HG02798 (cell line): ENCODE measurements around the gene ZNF683.
"Not testable (repeated sequence)": the region's sequence is repeated elsewhere in the genome, so short reads cannot be mapped to it uniquely, and the experiment has no call there.

Source experiments
- ATAC-seq: cut with Tn5 transposase; IDR thresholded peaks from one replicate; pipeline ENCODE4 v1.9.1; 2021; ENCODE audit warnings: mild to moderate bottlenecking; ENCODE audit not compliant: unreplicated experiment, poor library complexity

The ZNF683 gene

DNA sequence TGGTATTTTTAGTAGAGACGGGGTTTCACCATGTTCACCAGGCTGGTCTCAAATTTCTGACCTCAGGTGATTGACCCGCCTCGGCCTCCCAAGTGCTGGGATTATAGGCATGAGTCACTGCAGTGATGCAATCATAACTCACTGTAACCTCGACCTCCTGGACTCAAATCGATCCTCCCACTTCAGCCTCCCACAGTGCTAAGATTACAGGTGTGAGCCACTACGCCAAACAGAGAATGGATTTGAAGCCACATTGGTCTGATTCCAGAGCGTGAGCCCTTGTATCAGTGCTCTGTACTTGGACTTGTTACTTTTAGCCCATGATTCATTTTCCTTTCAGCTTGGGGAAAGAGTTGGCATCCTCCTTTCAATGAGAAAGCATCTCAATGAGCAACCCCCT lies 14.9 kb upstream of the ZNF683 start:
- ATAC-seq, result no peak

DNA sequence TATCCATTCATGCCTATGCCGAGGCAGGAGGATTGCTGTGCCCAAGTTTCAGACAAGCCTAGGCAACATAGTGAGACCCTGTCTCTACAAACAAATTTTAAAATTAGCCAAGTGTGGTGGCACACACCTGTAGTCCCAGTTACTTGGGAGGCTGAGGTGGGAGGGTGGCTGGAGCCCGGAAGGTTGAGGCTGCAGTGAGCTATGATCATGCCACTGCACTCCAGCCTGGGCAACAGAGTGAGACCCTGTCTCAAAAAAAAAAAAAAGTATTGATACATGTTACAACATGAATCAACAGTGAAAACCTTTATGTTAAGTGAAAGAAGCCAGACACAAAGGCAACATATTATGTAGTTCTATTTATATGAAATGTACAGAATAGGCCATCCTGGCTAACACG lies 12.5 kb upstream of the ZNF683 start:
- not testable (repeated sequence) for ATAC-seq

DNA sequence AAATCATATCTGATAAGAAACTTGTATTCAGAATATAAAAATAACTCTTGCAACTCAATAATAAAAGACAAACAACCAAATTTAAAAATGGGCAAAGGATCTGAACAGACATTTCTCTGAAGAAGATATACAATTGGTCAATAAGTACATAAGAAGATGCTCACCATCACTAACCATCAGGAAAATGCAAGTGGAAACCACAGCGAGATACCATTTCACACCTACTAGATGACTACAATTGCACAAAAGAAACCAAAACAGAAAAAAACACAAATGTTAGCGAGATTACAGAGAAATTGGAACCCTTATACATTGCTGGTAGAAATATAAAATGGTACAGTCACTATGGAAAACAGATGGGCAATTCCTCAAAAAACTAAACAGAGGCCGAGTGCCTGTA lies 11.5 kb upstream of the ZNF683 start:
- no peak for ATAC-seq

DNA sequence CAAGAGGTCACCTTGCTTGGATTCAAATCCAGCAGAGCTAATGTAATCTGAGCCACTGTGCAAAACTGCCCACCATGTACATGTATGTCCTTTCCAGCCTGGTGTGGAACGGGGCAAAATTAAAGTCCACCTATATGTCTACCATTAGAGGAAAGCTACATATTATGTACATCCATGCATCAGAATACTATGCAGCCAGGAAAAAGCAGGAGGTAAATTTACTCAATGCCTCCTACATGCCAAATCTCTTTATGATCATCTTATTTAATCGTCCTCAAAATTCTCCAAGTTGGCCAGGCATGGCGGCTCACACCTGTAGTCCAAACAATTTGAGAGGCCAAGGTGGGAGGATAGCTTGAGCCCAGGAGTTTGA lies 6.3 kb upstream of the ZNF683 start:
- ATAC-seq, result no peak

DNA sequence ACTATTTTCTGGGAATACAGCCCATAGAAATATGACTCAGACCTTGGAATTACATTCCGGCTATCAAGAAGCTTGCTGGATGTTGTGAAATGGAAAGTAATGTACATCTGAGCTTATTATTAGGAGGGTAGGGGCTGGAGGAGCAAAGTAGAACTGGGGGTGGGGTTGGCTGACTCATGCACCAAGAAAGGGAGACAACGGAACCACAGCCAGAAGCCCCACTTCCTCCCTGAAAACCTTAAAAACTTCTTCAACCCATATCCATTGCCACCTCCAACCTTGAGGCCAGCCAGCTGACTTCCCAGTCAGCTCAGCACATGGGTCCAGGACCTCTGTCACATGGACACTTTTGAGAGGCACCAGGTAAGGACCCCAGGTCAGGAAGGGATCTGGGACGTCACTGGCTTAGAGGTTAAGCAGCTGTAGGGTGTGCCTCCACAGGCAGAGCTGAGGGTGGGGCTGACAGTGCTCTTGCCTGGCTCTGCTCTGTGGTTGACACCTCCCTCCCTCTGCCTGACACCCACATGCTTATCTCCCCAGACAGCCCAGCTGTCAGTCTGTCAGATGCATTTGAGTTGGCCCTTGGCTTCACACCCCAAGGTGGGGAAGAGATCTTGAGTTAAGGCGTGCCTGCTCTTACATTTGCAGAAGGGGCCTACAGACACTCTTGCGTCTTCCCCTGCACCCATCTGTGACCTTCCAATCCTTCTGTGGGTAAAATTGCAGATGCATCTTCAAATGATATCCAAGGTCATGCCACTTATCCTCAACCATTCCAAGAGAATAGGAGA lies 5.7 kb upstream of the ZNF683 start:
- ATAC-seq, result peak; percentile 96

DNA sequence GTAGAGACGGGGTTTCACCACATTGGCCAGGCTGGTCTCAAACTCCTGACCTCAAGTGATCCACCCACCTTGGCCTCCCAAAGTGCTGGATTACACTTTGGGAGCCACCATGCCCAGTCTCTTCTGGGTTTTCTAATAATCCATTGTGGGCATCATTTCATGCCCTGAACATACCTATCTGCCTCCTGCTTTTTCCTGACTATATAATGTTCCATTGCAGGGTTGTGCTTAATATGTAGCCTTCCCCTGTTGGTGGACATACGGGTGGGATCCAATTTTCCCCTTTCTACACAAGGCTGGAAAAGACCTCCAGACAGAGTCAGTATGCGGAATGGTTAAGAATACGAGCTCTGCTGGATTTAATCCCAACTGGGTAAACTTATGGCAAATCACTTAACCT lies 3.5 kb upstream of the ZNF683 start:
- no peak for ATAC-seq

DNA sequence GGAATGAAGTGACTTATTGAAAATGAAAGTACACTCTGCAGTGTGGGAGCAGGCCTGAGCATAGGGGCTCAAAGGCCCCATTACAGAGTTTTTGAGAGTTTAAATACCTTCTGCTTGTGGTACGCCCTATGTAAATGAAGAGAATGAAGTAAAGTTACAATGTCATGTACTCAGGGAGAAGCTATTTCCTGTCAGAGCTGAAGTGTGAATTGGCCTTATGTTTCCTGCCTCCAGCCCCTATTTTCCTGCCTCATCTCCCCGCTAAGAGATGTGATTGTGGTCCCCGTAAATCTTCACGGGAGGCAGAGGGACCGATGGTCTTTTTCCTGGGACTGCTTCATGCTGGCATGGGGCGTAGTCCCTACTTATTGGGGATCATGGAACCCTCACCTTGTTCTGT lies 2.5 kb upstream of the ZNF683 start:
- ATAC-seq, result no peak

DNA sequence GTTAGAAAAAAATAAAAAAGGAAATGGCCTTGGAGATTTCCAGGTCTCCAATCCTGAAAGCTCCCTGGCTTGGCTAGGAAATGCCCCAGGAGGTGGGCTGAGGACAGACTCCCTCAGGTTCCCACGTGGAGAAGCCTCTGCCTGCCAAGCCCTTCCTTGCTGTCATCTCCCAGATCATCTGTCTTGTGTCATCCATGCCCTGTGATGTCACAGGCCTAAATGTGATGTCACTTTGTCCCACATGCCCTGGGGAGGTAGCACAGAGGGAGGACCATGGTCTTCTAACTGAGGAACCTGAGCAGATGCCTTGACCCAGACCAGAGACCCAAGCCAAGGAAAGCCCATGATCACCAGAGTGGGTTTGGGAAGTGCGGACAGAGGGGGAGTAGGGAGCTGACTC lies 1.8 kb upstream of the ZNF683 start:
- not testable (repeated sequence) for ATAC-seq

DNA sequence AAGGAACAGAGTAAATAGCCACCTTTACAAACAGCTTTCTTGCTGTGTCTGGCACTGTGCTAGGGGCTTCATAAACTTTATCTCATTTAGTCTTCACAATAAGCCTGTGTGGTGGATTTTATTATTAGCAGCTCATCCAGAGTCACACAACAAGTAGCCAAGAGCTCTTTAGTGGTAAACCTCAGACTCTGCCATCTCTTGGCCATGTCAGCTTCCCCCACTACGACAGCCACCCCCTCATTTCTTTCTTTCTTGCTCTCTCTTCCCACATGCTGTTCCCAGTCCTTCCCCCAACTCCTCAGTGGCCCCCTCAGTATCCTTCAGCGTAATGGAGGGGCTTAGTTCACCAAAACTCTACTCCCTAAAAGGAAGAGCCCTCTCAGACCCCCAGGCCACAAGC lies 1.2 kb upstream of the ZNF683 start:
- no peak for ATAC-seq

DNA sequence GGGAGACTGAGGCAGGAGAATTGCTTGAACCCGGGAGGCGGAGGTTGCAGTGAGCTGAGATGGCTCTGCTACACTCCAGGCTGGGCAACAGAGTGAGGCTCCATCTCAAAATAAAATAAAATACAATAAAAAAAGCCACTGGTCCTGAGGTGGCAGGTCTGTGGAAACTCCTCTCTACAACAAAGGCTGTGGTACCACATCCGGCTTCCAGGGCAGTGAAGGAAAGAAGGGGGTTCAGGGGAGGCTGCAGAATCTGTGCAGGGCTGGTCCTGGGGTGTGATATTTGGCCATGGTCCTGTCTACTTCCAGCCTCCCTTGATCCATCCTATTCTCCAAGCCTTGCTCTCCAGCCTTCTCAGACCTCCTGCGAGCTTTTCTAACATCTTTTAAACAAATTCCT lies 731 bp upstream of the ZNF683 start:
- ATAC-seq, result no peak

DNA sequence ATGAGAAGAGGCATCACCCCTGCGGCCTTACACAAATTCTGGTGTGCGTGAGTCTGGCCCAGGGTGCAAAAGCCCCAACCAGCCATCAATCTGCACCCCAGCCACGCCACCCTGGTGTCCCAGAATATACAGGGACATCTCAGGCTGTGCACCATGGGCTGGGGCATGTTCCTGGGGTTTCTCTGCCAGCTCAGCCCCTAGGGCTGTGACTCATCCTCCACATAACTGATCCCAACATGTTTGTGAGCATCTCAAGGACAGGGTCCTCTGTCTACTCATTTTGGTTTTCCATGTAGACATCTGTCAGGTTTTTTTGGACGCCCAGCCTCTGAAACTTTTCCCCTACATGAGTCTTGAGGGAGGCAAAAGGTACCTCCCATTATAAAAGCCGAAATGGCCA lies 511 bp downstream of the ZNF683 start:
- ATAC-seq, result no peak

DNA sequence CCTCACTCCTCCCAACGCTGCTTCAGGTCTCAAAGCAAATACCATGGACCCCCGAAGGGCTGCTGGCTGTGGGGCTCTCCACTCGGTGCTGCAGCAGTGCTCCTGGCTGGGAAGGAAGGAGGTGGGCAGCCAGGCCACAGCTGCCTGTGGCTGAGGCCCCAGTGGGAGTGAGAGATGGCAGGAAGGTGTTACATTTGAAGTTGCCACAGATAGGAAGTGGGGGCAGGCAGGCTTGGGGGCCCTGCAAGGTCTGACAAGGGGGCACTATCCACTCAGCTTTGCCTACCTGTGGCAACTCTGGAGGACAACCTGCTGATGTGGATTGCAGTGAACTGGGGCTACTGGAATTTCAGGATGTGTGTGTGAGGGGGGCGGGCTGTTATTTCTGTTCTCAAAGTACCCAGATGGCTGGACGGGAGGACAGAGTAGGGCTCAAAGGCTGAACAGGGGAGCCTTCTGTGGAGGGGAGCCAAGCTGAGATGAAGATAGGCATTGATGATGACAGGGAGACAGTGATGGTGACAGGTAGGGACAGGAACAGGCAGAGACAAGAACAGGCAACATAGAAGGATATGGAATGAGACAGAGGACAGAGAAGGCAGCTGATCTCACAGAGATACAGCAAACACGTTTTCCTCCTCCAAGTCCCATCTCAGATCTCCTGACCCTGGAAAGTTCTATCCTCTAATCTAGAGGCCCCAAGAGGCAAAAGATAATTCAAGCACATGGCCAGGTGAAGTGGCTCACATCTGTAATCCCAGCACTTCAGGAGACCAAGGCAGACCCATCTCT lies 1.8 kb downstream of the ZNF683 start:
- ATAC-seq, result no peak

DNA sequence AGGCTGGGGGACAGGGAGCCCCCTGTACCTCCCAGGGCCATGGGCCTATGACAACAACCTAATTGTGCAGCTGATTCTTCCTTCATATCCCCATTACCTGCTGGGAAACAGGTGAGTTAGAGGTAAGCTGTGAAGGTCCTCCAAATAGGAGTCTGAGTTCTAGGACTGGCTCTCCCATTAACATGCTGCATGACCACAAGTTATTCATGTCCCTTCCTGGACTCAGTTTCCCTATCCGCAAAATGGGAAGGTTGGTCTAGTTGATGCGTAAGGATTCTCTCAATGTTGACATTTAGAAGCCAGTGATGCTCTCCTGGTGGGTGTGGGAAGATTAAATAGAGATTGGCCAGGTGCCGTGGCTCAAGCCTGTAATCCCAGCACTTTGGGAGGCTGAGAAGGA lies 4.1 kb downstream of the ZNF683 start:
- ATAC-seq, result no peak

DNA sequence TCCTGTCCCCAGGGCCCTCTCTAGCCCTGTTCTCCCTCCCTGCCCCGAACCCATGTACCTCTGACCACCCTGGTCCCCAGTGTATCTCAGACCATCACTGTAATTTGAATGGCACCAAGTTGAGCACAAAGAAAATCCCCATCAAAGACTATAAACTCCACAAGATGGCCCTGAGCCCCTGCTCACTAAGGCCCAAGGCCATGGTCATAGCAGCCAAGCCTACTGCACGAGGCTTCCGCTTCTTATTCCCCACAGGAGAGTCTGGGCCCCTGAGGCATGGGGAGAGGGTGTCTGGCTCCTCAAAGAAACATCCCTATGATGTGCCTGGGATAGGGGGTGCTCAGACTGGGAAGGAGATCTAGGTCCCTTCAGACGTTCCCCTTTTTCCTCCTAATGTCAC lies 4.5 kb downstream of the ZNF683 start:
- ATAC-seq, result no peak

DNA sequence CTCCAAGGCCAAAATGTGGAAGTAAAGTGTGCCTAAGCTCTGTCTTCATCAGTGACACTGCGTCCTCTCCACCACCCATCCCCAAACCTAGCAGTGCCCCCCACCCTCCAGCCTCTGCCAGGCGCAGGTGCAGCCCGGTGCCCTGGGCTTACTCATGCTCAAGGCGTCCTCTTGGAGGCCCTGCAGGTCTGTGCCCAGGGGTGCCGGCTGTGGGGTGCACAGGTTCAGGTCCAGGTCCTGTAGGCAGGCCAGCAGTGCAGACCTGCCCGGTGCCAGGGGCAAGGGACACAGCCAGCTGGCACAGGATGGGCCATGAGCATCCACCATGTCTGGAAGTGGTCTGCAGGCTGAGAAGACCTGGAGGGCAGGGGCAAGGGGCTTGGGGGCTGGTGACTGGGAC lies 5.1 kb downstream of the ZNF683 start:
- no peak for ATAC-seq

DNA sequence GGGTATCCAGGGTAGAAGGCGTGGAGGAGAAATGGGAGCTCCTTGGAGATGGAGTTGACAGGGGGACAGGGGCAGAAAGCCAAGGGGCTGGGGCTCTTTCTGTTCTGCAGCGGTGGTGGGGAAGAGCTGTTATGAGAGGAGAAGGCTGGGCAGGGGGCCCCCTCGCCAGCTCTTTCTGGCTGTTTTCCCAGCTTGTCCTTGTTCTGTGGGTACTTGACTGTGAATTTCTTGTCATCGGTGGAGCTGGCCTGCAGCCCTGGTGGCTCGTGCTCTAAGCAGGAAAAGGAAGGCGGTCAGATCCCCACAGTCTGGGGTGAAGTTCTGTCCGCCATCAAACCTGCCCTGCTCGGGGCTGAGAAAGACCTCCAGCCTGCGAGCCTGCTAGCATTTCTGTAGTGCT lies 7.6 kb downstream of the ZNF683 start:
- ATAC-seq, result no peak

DNA sequence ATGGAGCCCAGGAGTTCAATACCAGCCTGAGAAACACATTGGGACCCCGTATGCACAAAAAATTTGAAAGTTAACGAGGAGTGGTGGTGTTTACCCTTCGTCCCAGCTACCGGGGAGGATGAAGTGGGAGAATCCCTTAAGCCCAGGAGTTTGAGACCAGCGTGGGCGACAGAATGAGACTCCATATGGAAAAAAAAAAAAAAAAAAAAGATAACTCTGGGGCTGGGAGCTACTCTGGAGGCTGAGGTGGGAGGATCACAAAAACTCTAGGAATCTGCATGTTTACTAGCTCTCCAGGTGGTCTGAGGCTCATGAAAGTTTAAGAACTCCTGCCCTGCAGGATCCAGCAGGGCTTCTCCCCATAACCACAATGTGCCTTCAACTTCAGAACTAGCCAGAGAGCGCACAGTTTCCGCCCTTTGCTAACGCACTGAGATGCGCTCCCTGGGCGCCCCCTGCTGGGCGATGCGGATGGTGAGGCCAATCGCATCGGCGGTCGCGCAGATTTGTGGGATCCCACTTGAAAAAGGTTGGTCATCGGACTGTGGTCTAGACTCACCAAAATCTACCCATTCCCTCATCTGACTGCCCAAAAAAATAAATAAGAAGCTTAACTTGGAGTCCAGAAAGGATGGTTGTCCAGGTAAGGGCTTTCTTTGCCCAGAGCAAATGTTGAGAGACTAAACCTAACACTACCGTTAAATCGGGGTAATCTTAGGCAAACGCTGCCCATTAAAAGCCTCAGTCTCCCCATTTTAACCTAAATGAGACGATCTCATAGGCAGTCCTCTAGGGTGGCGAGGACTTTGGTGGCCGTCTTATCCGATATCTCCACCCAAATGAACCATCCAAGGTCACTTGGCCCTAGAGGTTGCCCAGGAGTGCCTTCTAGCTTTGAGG lies 8.8 kb downstream of the ZNF683 start:
- peak; percentile 62 for ATAC-seq

DNA sequence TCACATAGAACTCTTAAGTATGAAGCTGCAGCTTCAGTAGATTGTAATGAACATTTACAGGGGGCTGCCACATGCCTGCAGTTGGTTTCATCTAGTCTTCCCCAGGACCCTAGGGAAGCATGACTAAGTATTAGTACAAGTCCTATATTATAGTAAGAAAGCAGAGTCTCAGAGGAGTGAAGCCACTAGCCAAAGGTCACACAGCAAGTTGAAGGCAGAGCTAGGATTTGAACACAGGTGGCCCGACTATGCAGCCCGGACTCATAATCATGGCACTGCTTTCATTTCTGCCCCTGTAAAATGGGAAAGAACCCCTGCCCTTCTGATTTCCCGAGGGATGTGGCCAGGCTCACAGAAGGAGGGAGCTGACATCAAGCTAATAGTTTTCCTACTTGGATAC lies 10.2 kb downstream of the ZNF683 start:
- ATAC-seq, result no peak

DNA sequence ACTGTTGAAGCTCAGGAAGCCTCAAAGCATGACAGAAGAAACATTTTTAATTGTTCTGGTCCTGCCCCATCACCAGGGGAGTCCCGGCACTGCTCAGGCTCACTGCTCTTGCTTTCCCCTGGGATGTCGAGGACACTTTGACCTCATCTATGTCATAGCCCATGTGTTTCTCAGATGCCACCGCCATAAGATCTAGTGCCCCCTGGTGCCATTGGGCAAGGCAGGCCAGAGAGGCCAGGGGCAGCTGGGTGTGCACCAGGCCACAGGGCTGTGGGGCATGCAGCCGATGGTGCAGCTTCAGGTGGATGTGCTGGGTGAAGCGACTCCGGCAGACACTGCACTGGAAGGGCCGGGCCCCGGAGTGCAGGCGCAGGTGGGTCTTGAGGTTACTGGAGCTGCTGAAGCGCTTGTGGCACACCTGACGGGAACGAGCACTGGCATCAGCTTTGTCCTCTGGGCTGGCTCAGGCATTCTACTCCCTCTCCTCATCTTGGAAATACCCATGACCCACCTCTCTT lies 10.9 kb downstream of the ZNF683 start:
- ATAC-seq, result no peak

DNA sequence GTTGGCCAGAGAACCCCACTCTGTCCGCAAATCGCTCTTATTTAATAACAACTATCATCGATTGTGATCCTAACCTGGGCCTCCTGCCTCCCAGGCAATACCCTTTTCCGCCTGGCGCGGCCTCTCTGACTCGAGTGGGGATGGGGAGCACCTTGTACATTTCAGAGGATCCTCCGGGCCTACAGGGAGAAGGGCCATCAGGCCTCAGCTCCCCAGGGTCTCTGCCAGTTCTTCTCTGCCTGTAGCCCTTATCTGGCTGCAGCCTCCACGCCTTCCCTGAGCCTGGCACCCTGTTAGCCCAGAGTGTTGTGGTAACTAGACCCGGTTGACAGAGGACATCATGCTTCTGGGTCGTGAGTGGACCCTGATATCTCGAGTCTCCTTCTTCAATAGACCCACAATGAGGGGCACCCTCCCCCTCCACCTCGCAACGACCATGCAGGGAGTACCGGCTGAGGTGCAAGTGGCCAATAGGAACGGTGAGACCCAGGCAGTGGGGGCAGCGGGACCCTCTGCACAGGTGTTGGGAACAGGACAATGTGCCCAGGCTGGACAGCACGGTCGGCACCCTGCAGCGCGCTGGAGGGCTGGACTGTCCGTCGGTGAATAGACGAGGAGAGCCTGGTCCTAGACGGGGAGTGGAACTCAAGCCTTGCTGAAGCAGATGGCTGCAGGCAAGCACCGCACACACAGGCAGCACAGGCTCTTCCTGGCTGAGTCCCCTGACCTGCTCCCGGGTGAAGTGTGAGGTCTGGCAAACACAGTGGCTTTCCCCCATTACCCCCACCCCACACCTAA lies 11.5 kb downstream of the ZNF683 start:
- no peak for ATAC-seq
